ENCODE measurements around the gene ERI3.
A peak's percentile ranks its signal among the peaks of the same experiment; 100 is the strongest.

ERI3 gene
- total RNA-seq, result 17.2 to 20.3 (median 20.1) reads per million in 3 donors

GRCh38 chr1:44354840-44355581, at the start of gene ERI3:
Gene ERI3 (minus strand): TSS chr1:44355257. CDS start chr1:44355026, 231 bp downstream.
- Histone ChIP-seq H3K27ac (ENCODE audit: insufficient read depth, low read length, poor library complexity, severe bottlenecking) (peak within 1 kb of the TSS; percentile 73), H3K27me3 (replicated peaks; ENCODE audit: control insufficient read depth, insufficient read depth, low read length, poor library complexity, severe bottlenecking) (no peaks in the 10 kb centered on the region), H3K9me3 (ENCODE audit: control insufficient read depth, low read length) (no peaks in the 10 kb centered on the region), H3K36me3 (ENCODE audit: control insufficient read depth, insufficient read depth, low read length) (no peaks in the 10 kb centered on the region), H3K4me3 (ENCODE audit: insufficient read depth, low read depth, low read length, poor library complexity, severe bottlenecking) (peak within 1 kb of the TSS; percentile 68), H3K4me1 (ENCODE audit: control insufficient read depth, insufficient read depth, low read length, poor library complexity, severe bottlenecking) (peaks cover 7% of the 10 kb centered on the region)
- DNase-seq, result peak; percentile 88 to 93 (median 92)

- no peak overlapping the region for H3K4me3 ChIP-seq (ENCODE audit: insufficient read depth, low read depth, low read length, poor library complexity, severe bottlenecking)
- peaks cover 17% of the 10 kb centered on the region for H3K4me1 ChIP-seq (ENCODE audit: control insufficient read depth, insufficient read depth, low read length, poor library complexity, severe bottlenecking)
- H3K36me3 ChIP-seq (ENCODE audit: control insufficient read depth, insufficient read depth, low read length), result no peaks in the 10 kb centered on the region
- H3K27ac ChIP-seq (ENCODE audit: insufficient read depth, low read length, poor library complexity, severe bottlenecking), result no peak overlapping the region
- no peak for DNase-seq
- no peaks in the 10 kb centered on the region for H3K9me3 ChIP-seq (ENCODE audit: control insufficient read depth, low read length)
- H3K27me3 ChIP-seq (replicated peaks; ENCODE audit: control insufficient read depth, insufficient read depth, low read length, poor library complexity, severe bottlenecking), result peaks cover 36% of the 10 kb centered on the region
Observed at GRCh38 chr1:44401256-44402228, 46.5 kb upstream of the ERI3 start.

GRCh38 chr1:44390277-44390676, 35.2 kb upstream of the ERI3 start:
- Histone ChIP-seq H3K36me3 (ENCODE audit: control insufficient read depth, insufficient read depth, low read length) (no peaks in the 10 kb centered on the region), H3K4me3 (ENCODE audit: insufficient read depth, low read depth, low read length, poor library complexity, severe bottlenecking) (no peak overlapping the region), H3K27ac (ENCODE audit: insufficient read depth, low read length, poor library complexity, severe bottlenecking) (no peak overlapping the region), H3K4me1 (ENCODE audit: control insufficient read depth, insufficient read depth, low read length, poor library complexity, severe bottlenecking) (no peaks in the 10 kb centered on the region), H3K9me3 (ENCODE audit: control insufficient read depth, low read length) (no peaks in the 10 kb centered on the region), H3K27me3 (replicated peaks; ENCODE audit: control insufficient read depth, insufficient read depth, low read length, poor library complexity, severe bottlenecking) (peaks cover 3% of the 10 kb centered on the region)
- no peak for DNase-seq

- H3K27ac ChIP-seq (ENCODE audit: insufficient read depth, low read length, poor library complexity, severe bottlenecking), result no peak overlapping the region
- no peak overlapping the region for H3K4me3 ChIP-seq (ENCODE audit: insufficient read depth, low read depth, low read length, poor library complexity, severe bottlenecking)
- no peaks in the 10 kb centered on the region for H3K9me3 ChIP-seq (ENCODE audit: control insufficient read depth, low read length)
- H3K27me3 ChIP-seq (replicated peaks; ENCODE audit: control insufficient read depth, insufficient read depth, low read length, poor library complexity, severe bottlenecking), result peaks cover 3% of the 10 kb centered on the region
- DNase-seq, result no peak
- H3K4me1 ChIP-seq (ENCODE audit: control insufficient read depth, insufficient read depth, low read length, poor library complexity, severe bottlenecking), result no peaks in the 10 kb centered on the region
- no peaks in the 10 kb centered on the region for H3K36me3 ChIP-seq (ENCODE audit: control insufficient read depth, insufficient read depth, low read length)
Observed at GRCh38 chr1:44389437-44389836, 34.4 kb upstream of the ERI3 start.

GRCh38 chr1:44388551-44388950, 33.5 kb upstream of the ERI3 start:
- DNase-seq, result no peak
- Histone ChIP-seq H3K27ac (ENCODE audit: insufficient read depth, low read length, poor library complexity, severe bottlenecking) (no peak overlapping the region), H3K9me3 (ENCODE audit: control insufficient read depth, low read length) (no peaks in the 10 kb centered on the region), H3K36me3 (ENCODE audit: control insufficient read depth, insufficient read depth, low read length) (no peaks in the 10 kb centered on the region), H3K4me3 (ENCODE audit: insufficient read depth, low read depth, low read length, poor library complexity, severe bottlenecking) (no peak overlapping the region), H3K4me1 (ENCODE audit: control insufficient read depth, insufficient read depth, low read length, poor library complexity, severe bottlenecking) (no peaks in the 10 kb centered on the region), H3K27me3 (replicated peaks; ENCODE audit: control insufficient read depth, insufficient read depth, low read length, poor library complexity, severe bottlenecking) (peaks cover 6% of the 10 kb centered on the region)

GRCh38 chr1:44380666-44381177, 25.7 kb upstream of the ERI3 start:
- DNase-seq, result no peak
- no peaks in the 10 kb centered on the region for H3K4me1 ChIP-seq (ENCODE audit: control insufficient read depth, insufficient read depth, low read length, poor library complexity, severe bottlenecking)
- H3K9me3 ChIP-seq (ENCODE audit: control insufficient read depth, low read length), result no peaks in the 10 kb centered on the region
- H3K27ac ChIP-seq (ENCODE audit: insufficient read depth, low read length, poor library complexity, severe bottlenecking), result no peak overlapping the region
- H3K4me3 ChIP-seq (ENCODE audit: insufficient read depth, low read depth, low read length, poor library complexity, severe bottlenecking), result no peak overlapping the region
- H3K27me3 ChIP-seq (replicated peaks; ENCODE audit: control insufficient read depth, insufficient read depth, low read length, poor library complexity, severe bottlenecking), result peaks cover 3% of the 10 kb centered on the region
- H3K36me3 ChIP-seq (ENCODE audit: control insufficient read depth, insufficient read depth, low read length), result no peaks in the 10 kb centered on the region

GRCh38 chr1:44377925-44378784, 23.1 kb upstream of the ERI3 start:
- DNase-seq, result peak in 1 of 3 donors; percentile 15
- H3K4me1 ChIP-seq (ENCODE audit: control insufficient read depth, insufficient read depth, low read length, poor library complexity, severe bottlenecking), result no peaks in the 10 kb centered on the region

GRCh38 chr1:44375547-44375946, 20.5 kb upstream of the ERI3 start:
- H3K4me1 ChIP-seq (ENCODE audit: control insufficient read depth, insufficient read depth, low read length, poor library complexity, severe bottlenecking), result no peaks in the 10 kb centered on the region
- H3K27me3 ChIP-seq (replicated peaks; ENCODE audit: control insufficient read depth, insufficient read depth, low read length, poor library complexity, severe bottlenecking), result no peaks in the 10 kb centered on the region
- no peaks in the 10 kb centered on the region for H3K36me3 ChIP-seq (ENCODE audit: control insufficient read depth, insufficient read depth, low read length)
- H3K27ac ChIP-seq (ENCODE audit: insufficient read depth, low read length, poor library complexity, severe bottlenecking), result no peak overlapping the region
- no peak for DNase-seq
- H3K4me3 ChIP-seq (ENCODE audit: insufficient read depth, low read depth, low read length, poor library complexity, severe bottlenecking), result no peak overlapping the region
- no peaks in the 10 kb centered on the region for H3K9me3 ChIP-seq (ENCODE audit: control insufficient read depth, low read length)

More at GRCh38 chr1:44377925-44378784, 23.1 kb upstream of the ERI3 start:
- Histone ChIP-seq H3K27me3 (replicated peaks; ENCODE audit: control insufficient read depth, insufficient read depth, low read length, poor library complexity, severe bottlenecking) (no peaks in the 10 kb centered on the region), H3K9me3 (ENCODE audit: control insufficient read depth, low read length) (no peaks in the 10 kb centered on the region), H3K36me3 (ENCODE audit: control insufficient read depth, insufficient read depth, low read length) (no peaks in the 10 kb centered on the region), H3K4me3 (ENCODE audit: insufficient read depth, low read depth, low read length, poor library complexity, severe bottlenecking) (no peak overlapping the region), H3K27ac (ENCODE audit: insufficient read depth, low read length, poor library complexity, severe bottlenecking) (no peak overlapping the region)

- DNase-seq, result no peak
- Histone ChIP-seq H3K27ac (ENCODE audit: insufficient read depth, low read length, poor library complexity, severe bottlenecking) (no peak overlapping the region), H3K36me3 (ENCODE audit: control insufficient read depth, insufficient read depth, low read length) (no peaks in the 10 kb centered on the region), H3K9me3 (ENCODE audit: control insufficient read depth, low read length) (no peaks in the 10 kb centered on the region), H3K4me1 (ENCODE audit: control insufficient read depth, insufficient read depth, low read length, poor library complexity, severe bottlenecking) (no peaks in the 10 kb centered on the region), H3K27me3 (replicated peaks; ENCODE audit: control insufficient read depth, insufficient read depth, low read length, poor library complexity, severe bottlenecking) (no peaks in the 10 kb centered on the region), H3K4me3 (ENCODE audit: insufficient read depth, low read depth, low read length, poor library complexity, severe bottlenecking) (no peak overlapping the region)
Observed at GRCh38 chr1:44371206-44371605, 16.1 kb upstream of the ERI3 start.

Measured in effector memory CD4-positive, alpha-beta T cell (primary cell).